Measurements from ENCODE around the gene JAZF1.
"Not testable (repeated sequence)": the region's sequence is repeated elsewhere in the genome, so short reads cannot be mapped to it uniquely, and the experiment has no call there.

- TF ChIP-seq, protein P1, sequence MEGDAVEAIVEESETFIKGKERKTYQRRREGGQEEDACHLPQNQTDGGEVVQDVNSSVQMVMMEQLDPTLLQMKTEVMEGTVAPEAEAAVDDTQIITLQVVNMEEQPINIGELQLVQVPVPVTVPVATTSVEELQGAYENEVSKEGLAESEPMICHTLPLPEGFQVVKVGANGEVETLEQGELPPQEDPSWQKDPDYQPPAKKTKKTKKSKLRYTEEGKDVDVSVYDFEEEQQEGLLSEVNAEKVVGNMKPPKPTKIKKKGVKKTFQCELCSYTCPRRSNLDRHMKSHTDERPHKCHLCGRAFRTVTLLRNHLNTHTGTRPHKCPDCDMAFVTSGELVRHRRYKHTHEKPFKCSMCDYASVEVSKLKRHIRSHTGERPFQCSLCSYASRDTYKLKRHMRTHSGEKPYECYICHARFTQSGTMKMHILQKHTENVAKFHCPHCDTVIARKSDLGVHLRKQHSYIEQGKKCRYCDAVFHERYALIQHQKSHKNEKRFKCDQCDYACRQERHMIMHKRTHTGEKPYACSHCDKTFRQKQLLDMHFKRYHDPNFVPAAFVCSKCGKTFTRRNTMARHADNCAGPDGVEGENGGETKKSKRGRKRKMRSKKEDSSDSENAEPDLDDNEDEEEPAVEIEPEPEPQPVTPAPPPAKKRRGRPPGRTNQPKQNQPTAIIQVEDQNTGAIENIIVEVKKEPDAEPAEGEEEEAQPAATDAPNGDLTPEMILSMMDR (IDR thresholded peaks at IDR 0.05), result not testable (repeated sequence)
- not testable (repeated sequence) for TF ChIP-seq POLR2A (IDR thresholded peaks at IDR 0.05)
Observed at GRCh38 chr7:27886710-27887109, 293.9 kb downstream of the JAZF1 start.
